ENCODE data around the gene TSSK6. TPM values are rescaled to one million over a fixed set of nuclear protein-coding genes. Genes with fewer than 3 reads are reported as not detected.

The TSSK6 gene
- total and polyA plus RNA-seq, 12 donors = 0.23 to 1.2 (median 0.45) TPM; not detected in 1

DNA sequence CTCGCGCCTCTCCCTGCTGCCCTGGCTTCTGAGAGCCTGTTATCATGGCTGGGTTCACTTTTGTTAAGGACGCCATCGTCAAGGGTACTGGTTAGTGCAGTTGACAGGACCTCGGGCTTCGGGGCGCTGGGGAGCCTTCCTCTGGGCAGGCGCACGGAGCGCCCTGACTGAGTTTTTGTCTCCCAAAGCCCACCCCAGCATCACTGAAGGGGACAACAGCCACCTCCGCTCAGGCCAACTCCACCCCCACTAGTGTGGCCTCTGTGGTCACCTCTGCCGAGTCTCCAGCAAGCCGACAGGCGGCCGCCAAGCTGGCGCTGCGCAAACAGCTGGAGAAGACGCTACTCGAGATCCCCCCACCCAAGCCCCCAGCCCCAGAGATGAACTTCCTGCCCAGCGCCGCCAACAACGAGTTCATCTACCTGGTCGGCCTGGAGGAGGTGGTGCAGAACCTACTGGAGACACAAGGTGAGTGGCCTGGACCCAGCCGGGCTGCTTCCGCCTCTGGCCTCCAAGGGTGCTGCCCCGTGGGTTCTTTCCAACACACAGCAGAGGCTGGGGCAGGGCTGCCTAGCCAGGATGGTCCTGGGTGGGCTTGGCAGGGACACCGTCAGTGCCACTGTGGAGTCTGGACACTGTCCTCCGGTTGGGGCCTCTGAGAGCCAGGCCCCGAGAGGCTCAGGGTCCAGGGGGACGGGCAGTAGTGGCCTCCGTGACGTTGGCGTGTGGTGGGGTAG lies 16.9 kb downstream of the TSSK6 start:
- no peak for DNase-seq
- ATAC-seq = no peak
- H3K36me3 ChIP-seq = peaks cover 0 to 100% (median 71%) of the 10 kb centered on the region in 9 donors
- WGBS, 2 donors = 94% methylated on average over 33 of the region's 33 CpGs
- H3K4me1 ChIP-seq = no peaks in the 10 kb centered on the region
- TF ChIP-seq CTCF (IDR thresholded peaks at IDR 0.05) = no peak
- intact Hi-C loops (cut with DNase I) = loop anchor here in 1 of 10 donors (10.0 kb wide), 1 partner anchor 304 kb away; the partner anchor contains the start of genes BORCS8 and RFXANK
- no peaks in the 10 kb centered on the region for H3K27me3 ChIP-seq
- no peak overlapping the region for H3K4me3 ChIP-seq
- H3K27ac ChIP-seq = no peak overlapping the region
- no peaks in the 10 kb centered on the region for H3K9me3 ChIP-seq

DNA sequence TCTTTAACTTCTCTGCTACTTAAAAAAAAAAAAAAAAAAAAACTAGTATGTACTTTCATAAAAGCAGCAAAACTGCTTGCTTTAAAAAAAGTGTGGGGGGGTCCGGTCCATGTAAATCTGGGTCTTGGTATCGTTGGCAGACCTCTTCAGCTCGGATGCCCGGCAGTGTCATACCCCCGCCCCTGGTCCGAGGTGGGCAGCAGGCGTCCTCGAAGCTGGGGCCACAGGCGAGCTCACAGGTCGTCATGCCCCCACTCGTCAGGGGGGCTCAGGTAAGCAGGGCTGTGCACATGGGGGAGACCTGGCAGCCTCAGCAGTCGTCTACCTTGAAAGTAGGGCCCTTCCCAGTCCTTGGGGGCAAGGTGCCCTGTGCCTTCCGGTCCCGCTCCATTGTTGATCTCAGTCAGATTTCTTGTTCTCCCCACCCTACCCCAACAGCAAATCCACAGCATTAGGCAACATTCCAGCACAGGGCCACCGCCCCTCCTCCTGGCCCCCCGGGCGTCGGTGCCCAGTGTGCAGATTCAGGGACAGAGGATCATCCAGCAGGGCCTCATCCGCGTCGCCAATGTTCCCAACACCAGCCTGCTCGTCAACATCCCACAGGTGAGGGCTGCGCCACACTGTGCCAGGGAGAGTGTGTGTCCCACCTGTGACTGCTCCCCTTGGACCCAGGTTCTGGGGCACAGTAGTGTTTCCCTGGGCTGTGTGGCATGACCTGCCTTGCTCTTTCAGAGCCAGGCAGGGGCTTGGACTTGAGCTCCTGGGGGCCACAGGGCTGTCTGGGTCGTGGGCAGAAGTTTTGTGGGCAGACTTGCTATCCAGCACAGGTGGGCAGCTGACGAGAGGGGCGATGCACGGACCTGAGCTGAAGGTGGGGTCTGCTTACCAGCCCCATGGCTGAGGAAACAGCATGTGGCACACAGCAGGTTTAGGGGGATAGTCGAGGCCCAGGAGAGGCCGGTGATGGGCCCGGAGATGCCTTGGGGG lies 19.4 kb downstream of the TSSK6 start:
- WGBS, 2 donors = 95 to 96% methylated on average over 30 of the region's 30 CpGs
- Histone ChIP-seq H3K4me3 (no peak overlapping the region), H3K4me1 (peaks cover 0 to under 1% (median 0%) of the 10 kb centered on the region in 9 donors), H3K27ac (no peak overlapping the region), H3K27me3 (no peaks in the 10 kb centered on the region), H3K9me3 (no peaks in the 10 kb centered on the region), H3K36me3 (peaks cover 0 to 100% (median 53%) of the 10 kb centered on the region in 9 donors)
- ATAC-seq = no peak
- no peak for TF ChIP-seq CTCF (IDR thresholded peaks at IDR 0.05)
- intact Hi-C loops (cut with DNase I) = loop anchor here in 1 of 10 donors (10.0 kb wide), 1 partner anchor 301 kb away; the partner anchor contains the start of genes BORCS8 and RFXANK
- no peak for DNase-seq

DNA sequence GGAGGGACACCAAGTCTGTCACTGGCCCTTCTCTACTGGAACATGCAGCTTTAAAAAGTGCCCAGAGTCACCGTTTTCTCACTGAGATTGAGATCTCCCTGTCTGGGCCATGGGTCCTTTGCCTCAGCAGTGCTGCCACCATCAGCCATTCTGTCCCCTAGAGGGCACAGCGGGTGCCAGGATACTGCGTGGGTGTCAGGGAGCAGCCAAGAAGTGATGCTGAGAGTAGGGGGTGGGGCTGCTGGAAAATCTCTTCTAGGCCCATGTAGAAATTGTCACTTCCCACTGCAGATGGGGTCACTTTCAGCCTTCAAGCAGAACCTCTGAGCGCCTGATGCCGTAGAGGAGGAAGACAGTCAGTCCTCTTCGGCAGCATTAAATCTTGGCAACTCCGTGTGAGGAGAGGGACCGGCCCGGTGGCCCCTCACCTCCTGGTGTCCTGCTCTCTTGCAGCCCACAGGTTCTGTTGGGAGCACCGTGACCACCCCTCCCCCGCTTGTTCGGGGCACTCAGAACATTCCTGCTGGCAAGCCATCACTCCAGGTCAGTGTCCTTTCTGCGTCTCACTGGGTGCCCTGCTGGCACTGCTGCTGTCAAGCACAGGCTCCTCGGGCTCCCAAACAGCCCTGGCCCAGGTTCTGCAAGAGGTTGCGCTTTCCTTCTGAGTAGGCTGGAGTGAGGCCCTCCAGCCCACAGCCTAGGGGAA lies 21.4 kb downstream of the TSSK6 start:
- ATAC-seq (no peak), DNase-seq (no peak)
- H3K4me3 ChIP-seq = no peak overlapping the region
- WGBS, 2 donors = 87 to 88% methylated on average over 15 of the region's 15 CpGs
- no peaks in the 10 kb centered on the region for H3K9me3 ChIP-seq
- intact Hi-C loops (cut with DNase I) = loop anchor here in 3 of 10 donors (5.0 to 10.0 kb wide), 2 partner anchors 127 to 299 kb away; partner anchors contain the start of genes BORCS8 (in 1 of the 3) and RFXANK (in 1 of the 3)
- H3K27ac ChIP-seq = no peak overlapping the region
- H3K27me3 ChIP-seq = no peaks in the 10 kb centered on the region
- peaks cover 0 to 83% (median 41%) of the 10 kb centered on the region in 9 donors for H3K36me3 ChIP-seq
- H3K4me1 ChIP-seq = peaks cover 9 to 20% (median 18%) of the 10 kb centered on the region in 9 donors
- no peak for TF ChIP-seq CTCF (IDR thresholded peaks at IDR 0.05)

Measured in heart right ventricle (tissue), 16 donors.